IPS-20b (cell line): ENCODE results near the gene SUMO3.

ENCODE experiments used
- H3K27ac ChIP-seq: one replicate; pipeline ENCODE4 v1.5.1; 2013; ENCODE audit warnings: low read length
- H3K27me3 ChIP-seq: 2 replicates; pipeline ENCODE4 v1.6.1; 2013; ENCODE audit warnings: mild to moderate bottlenecking, low read length, inconsistent platforms; ENCODE audit not compliant: insufficient read depth
- H3K36me3 ChIP-seq: 2 replicates; pipeline ENCODE4 v1.6.1; 2013; ENCODE audit warnings: low read depth, mild to moderate bottlenecking, inconsistent platforms, low read length, moderate library complexity; ENCODE audit not compliant: insufficient read depth
- H3K4me1 ChIP-seq: 2 replicates; pipeline ENCODE4 v1.6.1; 2013; ENCODE audit warnings: mild to moderate bottlenecking, control low read depth, inconsistent platforms, low read length, moderate library complexity; ENCODE audit not compliant: insufficient read depth
- H3K4me3 ChIP-seq: 2 replicates; pipeline ENCODE4 v1.5.1; 2013; ENCODE audit warnings: mild to moderate bottlenecking, low read length, inconsistent platforms
- H3K9ac ChIP-seq: 2 replicates; pipeline ENCODE4 v1.6.1; 2013; ENCODE audit warnings: low read depth, mild to moderate bottlenecking, inconsistent platforms, low read length, moderate library complexity
- H3K9me3 ChIP-seq: 2 replicates; pipeline ENCODE4 v1.6.1; 2013; ENCODE audit warnings: mild to moderate bottlenecking, low read depth, low read length, inconsistent platforms; ENCODE audit not compliant: insufficient read depth

Gene SUMO3

GRCh38 chr21:44819283-44820243, 1.7 kb upstream of the SUMO3 start:
- Histone ChIP-seq H3K36me3 (no peaks in the 10 kb centered on the region), H3K27ac (no peak overlapping the region), H3K9me3 (peaks cover 39% of the 10 kb centered on the region), H3K27me3 (peaks cover 13% of the 10 kb centered on the region), H3K4me1 (peaks cover 3% of the 10 kb centered on the region; the same call in 1 of the 2 replicates), H3K9ac (no peak overlapping the region), H3K4me3 (no peak overlapping the region; the same call in 1 of the 2 replicates)

GRCh38 chr21:44818640-44819011, 764 bp upstream of the SUMO3 start:
- H3K27ac ChIP-seq, result no peak overlapping the region
- peaks cover 3% of the 10 kb centered on the region; the same call in 1 of the 2 replicates for H3K4me1 ChIP-seq
- H3K9me3 ChIP-seq, result peaks cover 36% of the 10 kb centered on the region
- peak overlapping the region; percentile 59; the same call in 1 of the 2 replicates for H3K4me3 ChIP-seq
- H3K36me3 ChIP-seq, result peaks cover 4% of the 10 kb centered on the region; the same call in 1 of the 2 replicates
- H3K27me3 ChIP-seq, result peaks cover 13% of the 10 kb centered on the region
- peak overlapping the region; percentile 56; the same call in 1 of the 2 replicates for H3K9ac ChIP-seq

GRCh38 chr21:44817506-44817880, 369 bp downstream of the SUMO3 start:
- Histone ChIP-seq H3K4me3 (peak overlapping the region; percentile 84), H3K36me3 (peaks cover 4% of the 10 kb centered on the region; the same call in 1 of the 2 replicates), H3K27ac (no peak overlapping the region), H3K27me3 (peaks cover 13% of the 10 kb centered on the region), H3K9me3 (peaks cover 25% of the 10 kb centered on the region), H3K9ac (peak overlapping the region; percentile 62; the same call in 1 of the 2 replicates), H3K4me1 (peaks cover 3% of the 10 kb centered on the region; the same call in 1 of the 2 replicates)

GRCh38 chr21:44816761-44817505, 929 bp downstream of the SUMO3 start:
- H3K36me3 ChIP-seq, result peaks cover 4% of the 10 kb centered on the region; the same call in 1 of the 2 replicates

GRCh38 chr21:44815852-44816628, 1.8 kb downstream of the SUMO3 start:
- H3K4me1 ChIP-seq, result peaks cover 3% of the 10 kb centered on the region; the same call in 1 of the 2 replicates
- no peak overlapping the region for H3K4me3 ChIP-seq
- H3K9ac ChIP-seq, result no peak overlapping the region
- H3K27me3 ChIP-seq, result peaks cover 13% of the 10 kb centered on the region
- no peak overlapping the region for H3K27ac ChIP-seq
- peaks cover 7% of the 10 kb centered on the region; the same call in 1 of the 2 replicates for H3K36me3 ChIP-seq
- peaks cover 15% of the 10 kb centered on the region for H3K9me3 ChIP-seq

More at GRCh38 chr21:44816761-44817505, 929 bp downstream of the SUMO3 start:
- H3K27ac ChIP-seq, result no peak overlapping the region
- H3K9ac ChIP-seq, result peak overlapping the region; percentile 62; the same call in 1 of the 2 replicates
- peaks cover 13% of the 10 kb centered on the region for H3K27me3 ChIP-seq
- peaks cover 3% of the 10 kb centered on the region; the same call in 1 of the 2 replicates for H3K4me1 ChIP-seq
- peak overlapping the region; percentile 84 for H3K4me3 ChIP-seq
- H3K9me3 ChIP-seq, result peaks cover 19% of the 10 kb centered on the region

- peaks cover 11% of the 10 kb centered on the region for H3K9me3 ChIP-seq
- peaks cover 3% of the 10 kb centered on the region; the same call in 1 of the 2 replicates for H3K4me1 ChIP-seq
- no peak overlapping the region for H3K27ac ChIP-seq
- H3K4me3 ChIP-seq, result no peak overlapping the region
- H3K9ac ChIP-seq, result no peak overlapping the region
- H3K36me3 ChIP-seq, result peaks cover 15% of the 10 kb centered on the region; the same call in 1 of the 2 replicates
- H3K27me3 ChIP-seq, result peaks cover 13% of the 10 kb centered on the region
These were observed 2.6 kb downstream of the SUMO3 start for GRCh38 chr21:44815225-44815624.

GRCh38 chr21:44814498-44815023, 3.3 kb downstream of the SUMO3 start:
- H3K4me3 ChIP-seq, result no peak overlapping the region
- H3K36me3 ChIP-seq, result peaks cover 22% of the 10 kb centered on the region; the same call in 1 of the 2 replicates
- peaks cover 8% of the 10 kb centered on the region; the same call in 1 of the 2 replicates for H3K27me3 ChIP-seq
- H3K9me3 ChIP-seq, result peaks cover 7% of the 10 kb centered on the region
- no peak overlapping the region for H3K27ac ChIP-seq
- H3K9ac ChIP-seq, result no peak overlapping the region
- H3K4me1 ChIP-seq, result peaks cover 3% of the 10 kb centered on the region; the same call in 1 of the 2 replicates

- Histone ChIP-seq H3K4me3 (no peak overlapping the region), H3K4me1 (peaks cover 3% of the 10 kb centered on the region; the same call in 1 of the 2 replicates), H3K9ac (no peak overlapping the region), H3K36me3 (peaks cover 30% of the 10 kb centered on the region; the same call in 1 of the 2 replicates), H3K27me3 (no peaks in the 10 kb centered on the region; the same call in 1 of the 2 replicates), H3K9me3 (no peaks in the 10 kb centered on the region), H3K27ac (no peak overlapping the region)
These were observed 4.1 kb downstream of the SUMO3 start for GRCh38 chr21:44813727-44814126.

- Histone ChIP-seq H3K4me1 (peaks cover 3% of the 10 kb centered on the region; the same call in 1 of the 2 replicates), H3K9me3 (no peaks in the 10 kb centered on the region), H3K4me3 (no peak overlapping the region), H3K27me3 (no peaks in the 10 kb centered on the region), H3K27ac (no peak overlapping the region), H3K9ac (no peak overlapping the region), H3K36me3 (peaks cover 35% of the 10 kb centered on the region)
These were observed 4.7 kb downstream of the SUMO3 start for GRCh38 chr21:44813149-44813548.

GRCh38 chr21:44812640-44813039, 5.2 kb downstream of the SUMO3 start:
- Histone ChIP-seq H3K27ac (no peak overlapping the region), H3K27me3 (no peaks in the 10 kb centered on the region), H3K4me3 (no peak overlapping the region), H3K4me1 (peaks cover 3% of the 10 kb centered on the region; the same call in 1 of the 2 replicates), H3K9ac (no peak overlapping the region), H3K36me3 (peaks cover 40% of the 10 kb centered on the region), H3K9me3 (no peaks in the 10 kb centered on the region)
